ENCODE data around the gene TPBGL.
"Not testable (repeated sequence)": the region's sequence is repeated elsewhere in the genome, so short reads cannot be mapped to it uniquely, and the experiment has no call there.

The TPBGL gene

GRCh38 chr11:75273411-75274391 lies 33.1 kb downstream of the TPBGL start:
- no peak for DNase-seq

GRCh38 chr11:75274716-75275115 lies 34.1 kb downstream of the TPBGL start:
- DNase-seq, result not testable (repeated sequence)

DNA sequence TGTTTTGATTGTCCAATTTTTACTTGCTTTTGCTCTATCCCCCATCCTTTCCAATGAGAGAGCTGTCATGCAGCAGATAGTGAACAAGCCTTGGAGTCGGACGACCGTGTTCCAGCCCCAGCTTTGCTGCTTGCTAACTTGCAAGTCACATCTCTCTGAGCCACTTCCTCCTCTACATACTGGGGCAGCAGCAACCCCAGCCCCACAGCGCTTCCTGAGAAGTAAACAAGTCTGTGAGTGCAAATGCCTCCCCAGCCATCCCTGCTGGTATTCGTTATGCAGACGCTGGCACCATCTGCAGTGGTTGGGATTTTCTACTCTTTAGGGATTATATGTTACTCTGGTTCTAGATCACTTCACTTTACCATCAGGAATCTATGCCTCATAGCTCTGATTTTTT lies 35.0 kb downstream of the TPBGL start:
- DNase-seq, result peak; percentile 75

DNA sequence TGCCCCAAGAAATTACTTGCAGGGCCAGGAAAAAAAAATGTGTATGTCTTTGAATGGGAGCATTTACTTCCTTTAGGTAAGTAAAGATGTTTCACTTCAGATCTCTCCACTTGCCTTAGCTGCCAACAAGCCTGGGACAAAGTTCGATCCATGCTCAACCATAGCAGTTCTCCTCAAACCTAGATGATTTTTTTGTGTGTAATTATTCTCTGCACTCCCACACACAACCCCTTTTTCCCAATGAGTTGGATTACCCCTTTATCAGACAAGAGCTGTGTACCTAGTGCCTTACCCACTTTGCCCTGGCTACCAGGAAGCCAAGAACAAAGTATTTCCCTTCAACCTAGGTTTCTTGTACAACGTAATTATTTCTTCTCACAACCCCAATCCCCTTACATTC lies 35.6 kb downstream of the TPBGL start:
- DNase-seq, result no peak

DNA sequence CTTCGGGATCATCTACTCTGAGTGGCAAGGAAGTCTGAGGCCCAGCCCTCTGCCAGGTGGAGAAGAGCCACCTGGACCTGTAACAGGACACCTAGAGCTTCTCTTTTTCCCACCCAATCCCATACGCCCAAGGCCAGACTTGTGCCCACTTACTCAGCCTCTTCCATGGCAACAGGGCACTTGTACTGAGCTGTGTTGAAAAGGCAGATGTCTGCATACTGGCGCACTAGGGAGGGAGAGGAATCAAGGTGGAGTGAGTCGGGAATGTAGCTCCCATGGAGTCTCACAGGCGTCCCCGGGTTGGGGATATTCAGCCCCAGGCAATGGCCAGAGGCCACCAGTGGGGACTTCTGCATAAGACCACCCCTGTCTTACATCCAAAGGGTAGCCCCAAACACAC lies 36.1 kb downstream of the TPBGL start:
- DNase-seq, result no peak

GRCh38 chr11:75277211-75277805 lies 36.7 kb downstream of the TPBGL start:
- no peak for DNase-seq

- no peak for DNase-seq
Observed at GRCh38 chr11:75277991-75278790, 37.6 kb downstream of the TPBGL start.

GRCh38 chr11:75279273-75279672 lies 38.7 kb downstream of the TPBGL start:
- no peak for DNase-seq

GRCh38 chr11:75280227-75280701 lies 39.7 kb downstream of the TPBGL start:
- peak; percentile 80 for DNase-seq

DNA sequence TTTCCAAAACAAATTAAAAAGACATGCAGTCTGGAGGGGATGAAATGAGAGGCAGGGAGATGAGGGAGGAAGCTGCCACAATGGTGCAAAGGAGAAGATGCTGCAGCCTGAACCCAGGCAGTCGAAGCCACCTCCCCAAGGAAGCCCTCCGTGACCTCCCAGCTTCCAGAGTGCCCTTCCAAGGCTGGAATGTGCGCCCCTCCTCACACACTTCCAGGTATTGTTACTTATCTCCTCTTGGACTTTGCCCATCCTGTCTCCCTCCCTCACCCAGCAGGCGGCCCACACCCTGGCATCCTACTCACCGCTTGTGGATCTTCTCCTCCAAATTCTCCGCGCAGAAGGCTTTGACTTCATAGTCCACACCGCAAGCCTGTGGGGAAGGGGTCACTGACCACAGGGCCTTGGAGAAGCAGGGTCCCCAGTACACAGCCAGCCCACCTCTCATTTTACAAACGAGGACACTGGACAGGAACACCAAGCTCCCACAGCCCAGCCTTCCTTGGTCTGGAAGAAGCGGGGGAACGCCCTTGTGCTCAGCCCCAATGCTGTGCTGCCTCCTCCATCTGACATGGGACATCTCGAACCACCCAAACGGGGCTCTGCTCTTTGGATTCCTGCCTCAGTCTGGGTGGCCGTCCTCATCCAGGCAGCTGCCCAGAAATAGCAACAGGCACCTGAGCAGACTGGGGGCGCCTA lies 40.3 kb downstream of the TPBGL start:
- no peak for DNase-seq

DNA sequence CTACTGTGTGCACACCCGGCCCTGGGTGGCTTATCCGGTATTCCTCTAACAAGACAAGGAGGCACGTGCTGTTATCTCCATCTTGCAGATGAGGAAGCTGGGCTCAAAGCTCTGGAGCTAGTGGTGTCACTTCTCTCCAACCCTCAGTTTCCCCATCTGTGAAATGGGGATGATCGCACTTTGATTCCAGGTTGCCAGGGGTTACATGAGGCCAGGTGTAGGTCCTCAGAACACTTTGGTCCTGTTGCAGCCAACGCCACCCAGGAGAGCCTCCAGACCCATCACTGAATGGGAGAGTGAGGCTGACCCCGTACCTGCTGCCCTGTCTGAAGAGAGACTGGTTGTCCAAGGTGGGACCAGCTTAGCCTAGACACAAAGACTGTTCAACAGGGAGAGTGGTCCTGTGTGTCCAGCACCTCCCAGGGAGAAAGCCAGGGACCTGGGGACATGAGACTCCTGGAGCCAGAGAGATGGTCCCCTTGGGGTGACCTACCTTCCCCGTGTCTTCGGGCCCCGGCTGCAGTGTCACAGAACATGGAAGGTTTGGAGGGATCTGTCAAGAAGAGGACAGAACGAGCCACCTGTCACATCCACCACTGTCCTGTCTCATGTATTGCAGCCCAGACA lies 41.0 kb downstream of the TPBGL start:
- no peak for DNase-seq

DNA sequence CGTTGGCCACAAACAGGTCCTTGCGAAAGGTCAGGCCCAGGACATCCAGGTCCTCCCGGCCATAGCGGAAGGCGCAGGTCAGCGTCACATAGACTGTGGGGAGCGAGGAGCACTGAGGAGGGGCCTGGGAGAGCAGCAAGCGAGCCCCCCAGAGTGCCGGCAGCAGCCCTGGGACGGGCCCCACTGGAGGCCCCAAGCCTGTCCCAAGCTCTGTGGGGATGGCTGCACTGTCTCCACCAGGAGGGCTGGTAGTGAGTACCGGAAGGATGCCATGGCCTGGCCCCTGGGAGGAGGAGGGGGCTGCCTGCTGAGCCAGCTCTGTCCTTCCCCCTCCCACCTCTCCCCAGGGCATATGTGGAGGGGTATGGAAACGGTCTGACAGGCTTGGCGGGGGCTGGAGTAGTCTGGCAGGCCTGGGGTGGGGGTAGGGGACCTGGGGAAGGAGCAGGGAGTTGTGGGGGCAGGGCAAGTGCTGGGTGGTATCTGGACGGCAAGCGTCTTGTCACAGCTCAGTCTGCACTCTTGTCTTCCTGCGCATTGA lies 42.9 kb downstream of the TPBGL start:
- DNase-seq, result no peak

GRCh38 chr11:75285776-75286360 lies 45.3 kb downstream of the TPBGL start:
- DNase-seq, result no peak

- no peak for DNase-seq
Observed at GRCh38 chr11:75286826-75287465, 46.4 kb downstream of the TPBGL start.

DNA sequence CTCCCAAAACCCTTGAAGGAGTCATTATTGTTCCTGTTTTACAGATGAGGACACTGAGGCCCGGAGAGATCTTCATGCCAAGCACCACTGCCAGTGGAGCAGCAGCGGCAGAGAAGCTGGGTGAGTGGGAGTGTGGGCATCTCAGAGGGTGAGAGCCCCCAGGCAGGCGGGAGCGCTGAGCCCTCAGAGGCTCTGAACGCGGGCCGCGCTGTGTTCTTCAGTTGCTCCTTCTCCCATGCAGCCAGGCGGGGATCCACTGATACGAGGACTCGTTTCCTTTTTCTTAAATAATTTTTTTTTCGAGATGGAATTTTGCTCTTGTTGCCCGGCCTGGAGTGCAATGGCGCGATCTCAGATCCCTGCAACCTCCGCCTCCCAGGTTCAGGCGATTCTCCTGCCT lies 47.0 kb downstream of the TPBGL start:
- no peak for DNase-seq

GRCh38 chr11:75289511-75289760 lies 48.9 kb downstream of the TPBGL start:
- DNase-seq, result no peak

DNA sequence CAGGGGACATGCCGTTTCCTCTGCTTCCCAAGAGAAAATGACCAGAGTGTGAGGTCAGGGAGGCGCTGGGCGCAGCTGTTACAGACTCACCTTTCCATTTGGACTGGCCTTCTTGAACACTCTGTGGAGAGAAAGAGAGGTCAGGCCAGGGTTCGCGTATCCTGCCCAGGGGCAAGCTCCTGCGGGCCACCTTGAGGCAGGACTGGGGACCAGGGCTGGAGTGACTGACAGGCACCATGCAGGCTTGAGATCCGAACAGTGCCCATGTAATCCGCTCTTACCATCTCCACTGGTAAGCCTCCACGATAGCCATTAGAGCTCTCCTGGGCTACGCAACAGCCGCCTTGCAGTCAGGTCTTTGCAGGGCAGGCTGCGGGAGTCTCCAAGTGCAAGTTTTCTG lies 49.3 kb downstream of the TPBGL start:
- DNase-seq, result no peak

- DNase-seq, result no peak
Observed at GRCh38 chr11:75291741-75292140, 51.2 kb downstream of the TPBGL start.

DNA sequence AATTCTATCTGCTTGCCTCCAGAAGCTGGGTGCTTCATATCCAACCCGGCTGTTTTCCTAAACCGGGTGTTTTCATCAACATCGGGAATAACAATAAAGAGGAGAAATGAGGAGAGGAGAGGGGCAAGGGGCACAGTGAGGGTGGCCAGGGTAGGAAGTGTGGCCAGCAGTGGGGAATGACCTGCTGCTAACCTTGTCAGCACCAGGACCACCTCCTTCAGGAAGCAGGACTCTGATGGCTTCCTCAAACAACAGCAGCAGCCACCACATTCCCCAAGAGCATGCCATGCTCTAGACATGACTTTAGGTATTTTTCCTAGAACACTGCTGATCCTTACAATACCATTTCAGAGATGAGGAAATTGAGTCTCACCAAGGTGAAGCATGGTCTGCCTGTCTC lies 52.4 kb downstream of the TPBGL start:
- DNase-seq, result no peak

Data from CD4-positive, alpha-beta T cell treated with Interleukin-10 for 1 hour (primary cell).